Activated gamma-delta T cell treated with Interleukin-2 at 50 U/mL for 16 hours (primary cell): ENCODE data around the gene MBOAT7.

Experiments used
- DNase-seq: peaks from one replicate; pipeline ENCODE4 v3.0.0-alpha.2; 2020

Gene MBOAT7

DNA sequence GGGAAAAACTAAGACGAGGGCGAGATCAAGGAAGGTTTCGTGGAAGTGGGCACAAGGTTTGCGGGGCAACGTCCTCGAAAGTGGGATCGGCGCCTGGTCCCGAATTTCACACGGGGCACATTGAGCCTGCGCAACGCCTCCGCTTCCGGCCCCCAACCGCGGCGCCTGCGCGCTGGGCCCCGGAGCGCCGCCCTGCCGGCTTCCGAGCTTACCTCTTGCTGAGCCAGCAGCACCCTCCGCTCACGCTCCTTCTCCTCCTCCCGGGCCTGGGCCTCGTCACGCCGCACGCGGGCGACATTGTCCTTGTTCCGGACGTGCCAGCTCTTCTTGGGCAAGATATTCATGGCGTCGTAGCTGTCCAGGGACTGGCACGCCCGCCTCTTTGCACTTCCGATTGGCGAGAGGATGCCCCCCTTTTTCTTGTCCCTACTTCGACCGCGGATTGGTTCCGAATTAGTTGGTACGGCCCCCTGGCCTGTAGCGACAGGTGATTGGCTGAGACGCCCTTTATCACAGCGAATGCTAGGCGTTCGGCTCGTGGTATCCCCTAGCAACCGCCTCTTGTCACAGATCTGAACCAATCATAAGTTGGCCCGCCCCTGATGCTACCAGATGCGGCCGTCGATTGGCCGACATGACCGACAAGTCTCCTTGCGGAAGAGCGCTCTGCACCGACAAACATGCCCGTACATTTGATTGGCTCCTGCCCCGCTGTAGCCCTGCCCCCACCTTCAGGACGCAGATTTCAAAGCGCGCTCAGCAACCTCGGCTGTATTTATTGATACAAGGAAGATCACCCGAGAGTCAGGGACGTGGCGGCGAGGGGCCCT is 29.8 kb downstream of the MBOAT7 start, which contains the start of gene LENG1:
TSS of gene LENG1 (minus strand) at position 370 of the 830 bp plus-strand sequence. CDS start at position 344, 26 bp downstream.
- DNase-seq: peak; percentile 99

- DNase-seq: no peak
These were observed 30.5 kb downstream of the MBOAT7 start for GRCh38 chr19:54158812-54159351.

- DNase-seq: no peak
These were observed 32.4 kb downstream of the MBOAT7 start for GRCh38 chr19:54156953-54157352.

GRCh38 chr19:54156490-54156889 is 32.9 kb downstream of the MBOAT7 start:
- no peak for DNase-seq

GRCh38 chr19:54155694-54156093 is 33.7 kb downstream of the MBOAT7 start:
- no peak for DNase-seq

GRCh38 chr19:54154603-54155345 is 34.6 kb downstream of the MBOAT7 start:
- DNase-seq: peak; percentile 45

GRCh38 chr19:54153731-54154326 is 35.6 kb downstream of the MBOAT7 start:
- no peak for DNase-seq

DNA sequence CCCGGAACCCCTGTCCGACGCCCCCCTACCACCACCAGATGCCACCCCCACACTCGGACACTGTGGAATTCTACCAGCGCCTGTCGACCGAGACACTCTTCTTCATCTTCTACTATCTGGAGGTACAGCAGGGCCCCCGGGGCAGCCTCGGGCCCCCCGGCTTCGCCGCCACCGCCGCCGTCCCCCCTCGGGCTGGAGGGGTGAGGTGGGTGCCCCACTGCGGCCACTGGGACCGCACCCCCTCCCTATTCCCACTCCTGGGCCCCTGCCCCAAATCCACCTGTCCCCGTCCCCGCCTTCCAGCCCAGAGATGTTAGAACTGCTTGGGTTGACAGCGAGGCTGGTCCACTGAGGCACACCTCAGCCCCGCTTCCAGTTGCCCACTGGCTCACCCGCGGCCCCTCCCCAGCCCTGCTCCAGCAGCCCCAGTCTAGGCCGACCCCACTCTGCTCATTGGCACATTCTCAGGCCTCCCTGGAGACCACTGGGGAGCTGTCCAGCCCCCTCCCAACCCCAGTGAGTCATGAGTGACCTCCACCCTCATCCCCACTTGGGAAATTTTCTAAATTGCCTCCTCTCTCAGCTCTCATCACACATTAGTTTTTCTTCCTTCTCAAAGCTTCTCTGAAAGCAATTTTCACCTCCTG is 36.4 kb downstream of the MBOAT7 start:
- no peak for DNase-seq

DNA sequence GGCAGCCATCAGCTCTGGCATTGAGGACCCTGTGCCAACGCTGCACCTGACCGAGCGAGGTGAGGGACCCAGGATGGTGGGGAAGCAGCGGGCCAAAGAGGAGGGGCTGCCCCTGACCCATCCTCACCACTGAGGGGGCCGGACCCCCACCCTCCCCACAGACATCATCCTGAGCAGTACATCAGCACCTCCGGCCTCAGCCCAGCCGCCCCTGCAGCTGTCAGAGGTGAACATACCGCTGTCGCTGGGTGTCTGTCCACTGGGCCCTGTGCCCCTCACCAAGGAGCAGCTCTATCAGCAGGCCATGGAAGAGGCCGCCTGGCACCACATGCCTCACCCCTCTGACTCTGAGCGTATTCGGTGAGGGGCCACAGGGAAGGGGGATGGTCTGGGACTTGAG is 37.1 kb downstream of the MBOAT7 start:
- no peak for DNase-seq

- DNase-seq: no peak
These were observed 37.9 kb downstream of the MBOAT7 start for GRCh38 chr19:54151362-54152035.

- no peak for DNase-seq
These were observed 40.2 kb downstream of the MBOAT7 start for GRCh38 chr19:54149021-54149812.

- DNase-seq: no peak
These were observed 41.2 kb downstream of the MBOAT7 start for GRCh38 chr19:54148158-54148557.

DNA sequence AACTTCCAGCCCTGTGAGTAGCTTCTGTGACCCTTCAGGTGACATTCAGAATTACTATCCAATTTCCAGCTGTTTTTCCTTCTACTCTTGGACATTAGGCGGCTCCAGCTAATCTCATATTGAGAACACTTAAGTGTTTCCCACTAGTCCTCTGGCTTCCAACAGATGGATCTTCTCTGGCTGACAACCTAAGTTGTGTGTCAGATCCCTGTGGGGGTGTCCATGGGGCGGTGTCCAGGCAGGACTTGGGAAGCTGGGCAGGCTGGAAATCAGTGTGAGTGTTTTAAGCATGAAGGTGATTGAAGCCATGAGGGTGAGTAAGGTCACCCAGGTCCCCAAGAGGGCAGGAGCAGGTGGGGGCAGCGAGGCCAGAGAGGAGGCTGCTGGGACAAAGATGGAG is 41.7 kb downstream of the MBOAT7 start:
- DNase-seq: no peak

- DNase-seq: no peak
These were observed 43.7 kb downstream of the MBOAT7 start for GRCh38 chr19:54145541-54146158.

GRCh38 chr19:54142166-54142780 is 47.1 kb downstream of the MBOAT7 start:
- no peak for DNase-seq

DNA sequence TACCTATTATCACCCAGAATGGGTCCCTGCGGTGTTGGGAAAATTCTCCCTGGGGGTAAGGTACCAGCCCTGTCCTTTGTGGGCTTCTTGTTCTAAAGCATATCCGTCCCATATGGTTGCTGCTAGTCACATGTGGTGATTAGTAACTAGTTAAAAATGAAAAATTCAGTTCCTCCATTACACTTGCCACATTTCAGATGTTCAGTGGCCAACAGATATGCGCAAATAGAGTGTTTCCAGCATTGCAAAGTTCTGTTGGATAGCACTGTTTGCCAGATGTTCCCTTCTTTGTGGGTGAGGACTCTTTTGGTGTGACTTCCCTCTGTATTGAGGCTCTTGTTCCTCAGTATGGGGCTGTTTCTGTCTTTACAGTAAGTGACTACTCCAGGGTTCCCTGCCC is 48.0 kb downstream of the MBOAT7 start:
- DNase-seq: no peak

- DNase-seq: no peak
These were observed 50.7 kb downstream of the MBOAT7 start for GRCh38 chr19:54138489-54139256.

- peak; percentile 33 for DNase-seq
These were observed 51.5 kb downstream of the MBOAT7 start, which contains the start of gene CNOT3 for GRCh38 chr19:54137699-54138488. CNOT3 (plus strand) TSS chr19:54137762; CDS start chr19:54142979, 5,217 bp downstream.
